HepG2 (cell line): Measurements from ENCODE around the gene ATF6. TPM values are rescaled to one million over a fixed set of nuclear protein-coding genes. Genes with fewer than 3 reads are reported as not detected.

Source experiments
- ATAC-seq: fragments of 200-7000 bp; cut with Tn5 transposase; 3 replicates; pipeline ENCODE4 v1.9.1; 2020; ENCODE audit warnings: mild to moderate bottlenecking, moderate library complexity
- BruUV-seq: library from RNA; stranded (reverse); fragments of 400-500 nt; replicated peaks from 2 replicates; lab custom pipeline; 2021; lab: Mats Ljungman, UMichigan
- CTCF ChIA-PET: fragments of 300-600 bp; formaldehyde crosslinking; extraction: SDS; loops from one replicate; lab custom pipeline; 2021; ENCODE audit warnings: low total read pairs, inconsistent platforms, low intra/inter-chr PET ratio; lab: Yijun Ruan, JAX
- POLR2A ChIA-PET: fragments of 350-600 bp; sonication (Branson Sonifier 250); formaldehyde crosslinking; loops from one replicate; lab custom pipeline; 2020; ENCODE audit warnings: antibody characterized with exemption, inconsistent platforms; lab: Yijun Ruan, JAX
- DNase-seq: peaks from one replicate; pipeline ENCODE4 v3.0.0-alpha.2; 2015; ENCODE audit warnings: low spot score
- FAIRE-seq: peaks from 3 replicates; lab custom pipeline; 2011; peaks lifted over from hg19 to GRCh38; lab: Jason Lieb, UNC
- H2AFZ ChIP-seq: one replicate; pipeline ENCODE4 v1.6.1; 2011; ENCODE audit warnings: low read length, inconsistent platforms
- H3K27ac ChIP-seq: fragments of 300-600 bp; 3 replicates; pipeline ENCODE4 v1.8.0; 2011; ENCODE audit warnings: mixed run types, mild to moderate bottlenecking, mixed read lengths, low read length, inconsistent platforms; ENCODE audit not compliant: insufficient read depth; ENCODE audit errors: extremely low read length
- H3K27me3 ChIP-seq, 2 experiments: fragments of 200-600 bp in 1 of 2; 2 replicates in 1 of 2; 3 replicates in 1 of 2; pipeline versions ENCODE4 v1.6.0 to v1.8.0; 2011; ENCODE audit warnings: low read length in 2 of 2, mild to moderate bottlenecking in 2 of 2, moderate library complexity in 2 of 2, inconsistent platforms in 1 of 2; ENCODE audit not compliant: insufficient read depth in 2 of 2, control insufficient read depth in 1 of 2
- H3K36me3 ChIP-seq, 2 experiments: fragments of 200-600 bp in 1 of 2; replicated peaks in 1 of 2; 2 replicates in 1 of 2; 3 replicates in 1 of 2; pipeline versions ENCODE4 v1.5.1 to v1.8.0; 2011; ENCODE audit warnings: low read length in 2 of 2, inconsistent platforms in 1 of 2; ENCODE audit not compliant: insufficient read depth in 2 of 2, control insufficient read depth in 1 of 2
- H3K4me1 ChIP-seq: 2 replicates; pipeline ENCODE4 v1.5.1; 2012; ENCODE audit warnings: low read length, inconsistent platforms; ENCODE audit not compliant: insufficient read depth
- H3K4me2 ChIP-seq: 2 replicates; pipeline ENCODE4 v1.6.0; 2011; ENCODE audit warnings: low read depth, low read length, inconsistent platforms
- H3K4me3 ChIP-seq, 3 experiments: fragments of 200-600 bp in 1 of 3; sonication (generic), shearing (Covaris generic) in 1 of 3; replicated peaks in 1 of 3; 2 replicates each; pipeline ENCODE4 v1.5.1; 2011 to 2016; ENCODE audit warnings: low read length in 3 of 3, inconsistent platforms in 2 of 3, low read depth in 2 of 3, mild to moderate bottlenecking in 2 of 3, control low read depth in 1 of 3, mixed read lengths in 1 of 3; ENCODE audit not compliant: insufficient read depth in 1 of 3
- H3K79me2 ChIP-seq: one replicate; pipeline ENCODE4 v1.6.1; 2011; ENCODE audit warnings: low read length, inconsistent platforms; ENCODE audit not compliant: insufficient read depth
- H3K9ac ChIP-seq: 2 replicates; pipeline ENCODE4 v1.6.0; 2011; ENCODE audit warnings: mild to moderate bottlenecking, low read depth, low read length, inconsistent platforms; ENCODE audit not compliant: insufficient read depth
- H3K9me3 ChIP-seq: 2 replicates; pipeline ENCODE4 v1.5.1; 2012; ENCODE audit warnings: mild to moderate bottlenecking, low read length
- H4K20me1 ChIP-seq: 2 replicates; pipeline ENCODE4 v1.6.0; 2011; ENCODE audit warnings: inconsistent platforms, mild to moderate bottlenecking, low read length, moderate library complexity; ENCODE audit not compliant: insufficient read depth
- ETS1 ChIP-seq: sonication (generic); formaldehyde crosslinking; IDR thresholded peaks from 2 replicates; pipeline ENCODE4 v1.4.0; 2020; ENCODE audit warnings: missing genetic modification reagents
- MIXL1 ChIP-seq: IDR thresholded peaks from 2 replicates; pipeline ENCODE4 v1.6.1; 2016
- SMAD1 ChIP-seq: sonication (generic); formaldehyde crosslinking; IDR thresholded peaks from 2 replicates; pipeline ENCODE4 v1.4.0; 2020; ENCODE audit warnings: missing genetic modification reagents, low read depth, mild to moderate bottlenecking, borderline replicate concordance
- SP4 ChIP-seq: sonication (generic); formaldehyde crosslinking; IDR thresholded peaks from 2 replicates; pipeline ENCODE4 v1.8.1; 2023; ENCODE audit warnings: mild to moderate bottlenecking, missing genetic modification reagents
- TGIF2 ChIP-seq: IDR thresholded peaks from 2 replicates; pipeline ENCODE4 v1.6.1; 2016; ENCODE audit warnings: control low read depth, missing compliant biosample characterization
- ZFP62 ChIP-seq: sonication (generic); formaldehyde crosslinking; IDR thresholded peaks from 2 replicates; pipeline ENCODE4 v1.4.0; 2020; ENCODE audit warnings: missing genetic modification reagents
- ZMAT5 ChIP-seq: sonication (generic); formaldehyde crosslinking; IDR thresholded peaks from 2 replicates; pipeline ENCODE4 v1.5.0; 2020; ENCODE audit warnings: mild to moderate bottlenecking, low read depth, missing genetic modification reagents, borderline replicate concordance
- ZNF335 ChIP-seq: sonication (generic); formaldehyde crosslinking; IDR thresholded peaks from 2 replicates; pipeline ENCODE4 v1.4.0; 2020; ENCODE audit warnings: missing genetic modification reagents
- ZNF569 ChIP-seq: sonication (generic); formaldehyde crosslinking; IDR thresholded peaks from 2 replicates; pipeline ENCODE4 v1.5.0; 2020; ENCODE audit warnings: mild to moderate bottlenecking, missing genetic modification reagents, moderate library complexity, borderline replicate concordance
- ZNF646 ChIP-seq: sonication (generic); formaldehyde crosslinking; IDR thresholded peaks from 2 replicates; pipeline ENCODE4 v1.9.0; 2021; ENCODE audit warnings: mild to moderate bottlenecking, missing genetic modification reagents
- ZSCAN31 ChIP-seq: sonication (generic); formaldehyde crosslinking; IDR thresholded peaks from 2 replicates; pipeline ENCODE4 v1.5.0; 2020; ENCODE audit warnings: low read depth, mild to moderate bottlenecking, missing genetic modification reagents
- WGBS: methylation state at CpG from one replicate; pipeline ENCODE4 v1.1.6; 2017; ENCODE audit warnings: low lambda C conversion rate; 5-methylcytosine and 5-hydroxymethylcytosine counted together
- in situ Hi-C: cut with HindIII; loops from 2 replicates; pipeline ENCODE4 v1.10.0; 2017; ENCODE audit warnings: low pct_unique_long_range_greater_than_20kb; ENCODE audit not compliant: extremely low pct_ligation_motif_present
- intact Hi-C: fragments of 100-400 bp; cut with micrococcal nuclease; formaldehyde crosslinking; loops from one replicate; pipeline ENCODE4 v1.10.0; 2022; ENCODE audit not compliant: unreplicated experiment
- polyA plus RNA-seq, 8 experiments: library from polyadenylated mRNA; depleted of rRNA in 3 of 8; stranded (reverse) in 7 of 8; unstranded in 1 of 8; fragments of >200 nt; fragmentation: Illumina TruSeq in 4 of 8; extraction: Trizol in 4 of 8; gene quantifications; 2 replicates each; pipeline versions ENCODE4 v1.2.1 to v1.2.3, GENCODE V29; 2011 to 2016; ENCODE audit warnings: low read depth in 4 of 8, missing spikeins in 1 of 8, mixed read lengths in 1 of 8; ENCODE audit not compliant: insufficient read depth in 1 of 8
- total RNA-seq, 5 experiments: library from RNA; depleted of rRNA; stranded (reverse); fragments of >200 nt; fragmentation: Illumina TruSeq; extraction: Trizol; gene quantifications; 2 replicates each; pipeline ENCODE4 v1.2.3, GENCODE V29; 2016; ENCODE audit warnings: low read depth in 1 of 5

Gene ATF6
- total and polyA plus RNA-seq, 2 of the 13 experiments (the other 11 are each of a cell fraction or from before 2014, with no cell fraction given), result 13.2 to 14.5 TPM

- TF ChIP-seq ZNF646 (CRISPR knock-in tag), result no peak
- TF ChIP-seq ZNF335, result no peak
Observed at GRCh38 chr1:162003061-162003829, 237.1 kb downstream of the ATF6 start (continued).

GRCh38 chr1:162003830-162004215, 237.7 kb downstream of the ATF6 start:
- Histone ChIP-seq H3K9ac (no peak overlapping the region), H3K27me3 (peaks cover 6 to 40% of the 10 kb centered on the region in 2 experiments; a peak in 4 of 5 replicates), H3K36me3 (no peaks in the 10 kb centered on the region), H3K79me2 (no peaks in the 10 kb centered on the region), H3K4me2 (no peak overlapping the region), H3K9me3 (no peaks in the 10 kb centered on the region), H4K20me1 (no peaks in the 10 kb centered on the region), H3K4me3 (no peak overlapping the region), H2AFZ (no peak overlapping the region), H3K4me1 (no peaks in the 10 kb centered on the region), H3K27ac (no peak overlapping the region)
- ChIA-PET POLR2A (no interaction called here), CTCF (no interaction called here)
- intact Hi-C loops, result no loop called here
- TF ChIP-seq ZNF569 (CRISPR knock-in tag) (no peak), SP4 (CRISPR knock-in tag) (no peak), MIXL1 (no peak), ZMAT5 (no peak), ETS1 (no peak), ZSCAN31 (CRISPR knock-in tag) (no peak), SMAD1 (CRISPR knock-in tag) (no peak), TGIF2 (no peak), ZFP62 (CRISPR knock-in tag) (no peak)
- FAIRE-seq (no peak), DNase-seq (no peak), ATAC-seq (no peak)
- WGBS, result 43% methylated on average over 5 of the region's 5 CpGs
- BruUV-seq, result no TSS peak
- in situ Hi-C loops, result no loop called here
